DND-41 (cell line): ENCODE data around the gene EXT2.

ENCODE experiments used
- EZH2 ChIP-seq: IDR thresholded peaks from 3 replicates; pipeline ENCODE4 v1.6.1; 2012; ENCODE audit warnings: borderline replicate concordance, low read depth, mild to moderate bottlenecking, moderate library complexity, low read length, inconsistent platforms; ENCODE audit not compliant: severe bottlenecking
- TF ChIP-seq, protein P1 (sequence below): IDR thresholded peaks from 2 replicates; pipeline ENCODE4 v1.5.1; 2012; ENCODE audit warnings: borderline replicate concordance, low read length, moderate library complexity, mild to moderate bottlenecking; ENCODE audit not compliant: poor library complexity, severe bottlenecking; ENCODE audit errors: extremely low read depth

DNA sequence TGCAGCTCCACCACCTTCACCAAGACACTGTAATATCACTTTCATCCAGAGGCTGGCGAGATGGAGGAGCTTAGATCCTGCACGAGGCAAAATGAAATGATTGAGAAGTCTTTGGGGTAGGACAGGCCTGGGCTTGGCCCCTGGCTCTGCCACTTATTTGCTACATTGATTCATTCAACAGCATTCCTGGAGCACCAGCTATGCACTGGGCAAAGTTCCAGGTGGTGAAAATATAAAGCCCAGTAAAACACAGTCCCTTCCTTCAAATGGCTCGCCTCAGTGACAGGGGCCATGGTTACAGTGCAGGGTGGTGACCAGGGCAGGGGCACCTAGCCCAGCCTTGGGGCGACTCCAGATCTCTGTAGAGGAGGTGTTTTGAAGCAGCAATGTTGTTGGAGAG, 194.7 kb downstream of the EXT2 start:
- TF ChIP-seq, protein P1, sequence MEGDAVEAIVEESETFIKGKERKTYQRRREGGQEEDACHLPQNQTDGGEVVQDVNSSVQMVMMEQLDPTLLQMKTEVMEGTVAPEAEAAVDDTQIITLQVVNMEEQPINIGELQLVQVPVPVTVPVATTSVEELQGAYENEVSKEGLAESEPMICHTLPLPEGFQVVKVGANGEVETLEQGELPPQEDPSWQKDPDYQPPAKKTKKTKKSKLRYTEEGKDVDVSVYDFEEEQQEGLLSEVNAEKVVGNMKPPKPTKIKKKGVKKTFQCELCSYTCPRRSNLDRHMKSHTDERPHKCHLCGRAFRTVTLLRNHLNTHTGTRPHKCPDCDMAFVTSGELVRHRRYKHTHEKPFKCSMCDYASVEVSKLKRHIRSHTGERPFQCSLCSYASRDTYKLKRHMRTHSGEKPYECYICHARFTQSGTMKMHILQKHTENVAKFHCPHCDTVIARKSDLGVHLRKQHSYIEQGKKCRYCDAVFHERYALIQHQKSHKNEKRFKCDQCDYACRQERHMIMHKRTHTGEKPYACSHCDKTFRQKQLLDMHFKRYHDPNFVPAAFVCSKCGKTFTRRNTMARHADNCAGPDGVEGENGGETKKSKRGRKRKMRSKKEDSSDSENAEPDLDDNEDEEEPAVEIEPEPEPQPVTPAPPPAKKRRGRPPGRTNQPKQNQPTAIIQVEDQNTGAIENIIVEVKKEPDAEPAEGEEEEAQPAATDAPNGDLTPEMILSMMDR = no peak
- TF ChIP-seq EZH2 = no peak
